MM.1S (cell line): ENCODE data around the gene MBTPS2.

Experiments
- EZH2 ChIP-seq: fragments of 300-600 bp; sonication (generic); optimal IDR thresholded peaks from 2 replicates; pipeline ENCODE3; 2017; ENCODE audit warnings: low read depth, mild to moderate bottlenecking, antibody characterized with exemption, low read length, mixed read lengths
- TF ChIP-seq, protein P1 (sequence below): fragments of 300-600 bp; sonication (generic); IDR thresholded peaks from 2 replicates; pipeline ENCODE4 v1.5.1; 2016; ENCODE audit warnings: antibody characterized with exemption, low read length, mixed read lengths

DNA sequence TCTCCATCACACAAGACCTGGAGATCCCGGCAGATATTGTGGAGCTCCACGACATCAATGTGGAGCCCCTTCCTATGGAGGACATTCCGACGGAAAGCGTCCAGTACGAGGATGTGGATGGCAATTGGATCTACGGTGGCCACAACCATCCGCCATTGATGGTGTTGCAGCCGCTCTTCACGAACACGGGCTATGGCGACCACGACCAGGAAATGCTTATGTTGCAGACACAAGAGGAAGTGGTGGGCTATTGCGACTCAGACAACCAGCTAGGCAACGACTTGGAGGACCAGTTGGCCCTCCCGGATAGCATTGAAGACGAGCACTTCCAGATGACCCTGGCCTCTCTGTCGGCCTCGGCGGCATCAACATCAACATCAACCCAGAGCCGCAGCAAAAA lies 17.1 kb downstream of the MBTPS2 start:
- no peak for TF ChIP-seq EZH2
- TF ChIP-seq, protein P1, sequence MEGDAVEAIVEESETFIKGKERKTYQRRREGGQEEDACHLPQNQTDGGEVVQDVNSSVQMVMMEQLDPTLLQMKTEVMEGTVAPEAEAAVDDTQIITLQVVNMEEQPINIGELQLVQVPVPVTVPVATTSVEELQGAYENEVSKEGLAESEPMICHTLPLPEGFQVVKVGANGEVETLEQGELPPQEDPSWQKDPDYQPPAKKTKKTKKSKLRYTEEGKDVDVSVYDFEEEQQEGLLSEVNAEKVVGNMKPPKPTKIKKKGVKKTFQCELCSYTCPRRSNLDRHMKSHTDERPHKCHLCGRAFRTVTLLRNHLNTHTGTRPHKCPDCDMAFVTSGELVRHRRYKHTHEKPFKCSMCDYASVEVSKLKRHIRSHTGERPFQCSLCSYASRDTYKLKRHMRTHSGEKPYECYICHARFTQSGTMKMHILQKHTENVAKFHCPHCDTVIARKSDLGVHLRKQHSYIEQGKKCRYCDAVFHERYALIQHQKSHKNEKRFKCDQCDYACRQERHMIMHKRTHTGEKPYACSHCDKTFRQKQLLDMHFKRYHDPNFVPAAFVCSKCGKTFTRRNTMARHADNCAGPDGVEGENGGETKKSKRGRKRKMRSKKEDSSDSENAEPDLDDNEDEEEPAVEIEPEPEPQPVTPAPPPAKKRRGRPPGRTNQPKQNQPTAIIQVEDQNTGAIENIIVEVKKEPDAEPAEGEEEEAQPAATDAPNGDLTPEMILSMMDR = no peak
